Mesenchymal stem cell (in vitro differentiated cells and primary cell): ENCODE measurements around the gene ZNF417. TPM values are rescaled to one million over a fixed set of nuclear protein-coding genes. Genes with fewer than 3 reads are reported as not detected.
A peak's percentile ranks its signal among the peaks of the same experiment; 100 is the strongest.
"Not testable (repeated sequence)": the region's sequence is repeated elsewhere in the genome, so short reads cannot be mapped to it uniquely, and the experiment has no call there.

Source experiments
- DNase-seq: peaks from one replicate; pipeline ENCODE4 v3.0.0-alpha.2; 2013
- H2AFZ ChIP-seq: one replicate; pipeline ENCODE4 v1.6.1; 2013; ENCODE audit warnings: low read depth, mild to moderate bottlenecking, control low read depth, inconsistent platforms, low read length, moderate library complexity
- H2AK5ac ChIP-seq: 2 replicates; pipeline ENCODE4 v1.6.1; 2013; ENCODE audit warnings: low read length, moderate library complexity, mild to moderate bottlenecking, inconsistent platforms; ENCODE audit not compliant: severe bottlenecking
- H2BK120ac ChIP-seq: one replicate; pipeline ENCODE4 v1.6.1; 2013; ENCODE audit warnings: low read depth, mild to moderate bottlenecking, inconsistent platforms, low read length, moderate library complexity
- H2BK12ac ChIP-seq, 2 experiments: one replicate each; pipeline ENCODE4 v1.6.1; 2013; ENCODE audit warnings: inconsistent platforms in 2 of 2, low read length in 2 of 2, mild to moderate bottlenecking in 2 of 2, moderate library complexity in 2 of 2, control low read depth in 1 of 2
- H2BK15ac ChIP-seq: one replicate; pipeline ENCODE4 v1.6.1; 2013; ENCODE audit warnings: mild to moderate bottlenecking, low read depth, inconsistent platforms; ENCODE audit not compliant: poor library complexity, severe bottlenecking
- H2BK5ac ChIP-seq: 2 replicates; pipeline ENCODE4 v1.6.1; 2013; ENCODE audit warnings: low read depth, mild to moderate bottlenecking, low read length, control low read depth, inconsistent platforms; ENCODE audit not compliant: poor library complexity, severe bottlenecking
- H3K14ac ChIP-seq, 2 experiments: one replicate each; pipeline ENCODE4 v1.6.1; 2013; ENCODE audit warnings: inconsistent platforms in 2 of 2, low read length in 2 of 2, control low read depth in 1 of 2, mild to moderate bottlenecking in 1 of 2, moderate library complexity in 1 of 2
- H3K18ac ChIP-seq, 2 experiments: one replicate each; pipeline ENCODE4 v1.6.1; 2013; ENCODE audit warnings: inconsistent platforms in 2 of 2, low read length in 2 of 2, control low read depth in 1 of 2, low read depth in 1 of 2, mild to moderate bottlenecking in 1 of 2
- H3K23ac ChIP-seq, 2 experiments: one replicate each; pipeline ENCODE4 v1.6.1; 2013; ENCODE audit warnings: inconsistent platforms in 2 of 2, low read length in 2 of 2, mild to moderate bottlenecking in 2 of 2, moderate library complexity in 2 of 2, control low read depth in 1 of 2
- H3K27ac ChIP-seq: 2 replicates; pipeline ENCODE4 v1.5.1; 2013; ENCODE audit warnings: mild to moderate bottlenecking, moderate library complexity, low read length, control low read depth, inconsistent platforms; ENCODE audit not compliant: poor library complexity, severe bottlenecking
- H3K27me3 ChIP-seq, 2 experiments: 2 replicates each; pipeline versions ENCODE4 v1.6.1 to v1.7.0; 2013; ENCODE audit warnings: low read length in 2 of 2, mild to moderate bottlenecking in 2 of 2, moderate library complexity in 2 of 2, control low read depth in 1 of 2, inconsistent platforms in 1 of 2; ENCODE audit not compliant: control insufficient read depth in 1 of 2, insufficient read depth in 1 of 2
- H3K36me3 ChIP-seq, 2 experiments: 2 replicates each; pipeline versions ENCODE4 v1.6.1 to v1.7.0; 2013; ENCODE audit warnings: low read length in 2 of 2, control low read depth in 1 of 2, inconsistent platforms in 1 of 2, low read depth in 1 of 2, mild to moderate bottlenecking in 1 of 2; ENCODE audit not compliant: insufficient read depth in 2 of 2, control insufficient read depth in 1 of 2
- H3K4ac ChIP-seq, 2 experiments: one replicate each; pipeline ENCODE4 v1.6.1; 2013; ENCODE audit warnings: inconsistent platforms in 2 of 2, low read length in 2 of 2, mild to moderate bottlenecking in 2 of 2, moderate library complexity in 2 of 2, control low read depth in 1 of 2, low read depth in 1 of 2
- H3K4me1 ChIP-seq: 2 replicates; pipeline ENCODE4 v1.6.1; 2013; ENCODE audit warnings: low read depth, low read length, control low read depth; ENCODE audit not compliant: control insufficient read depth, insufficient read depth
- H3K4me2 ChIP-seq: 2 replicates; pipeline ENCODE4 v1.6.1; 2013; ENCODE audit warnings: low read length, mild to moderate bottlenecking, inconsistent platforms; ENCODE audit not compliant: poor library complexity, severe bottlenecking
- H3K4me3 ChIP-seq, 2 experiments: 2 replicates each; pipeline versions ENCODE4 v1.5.1 to v1.7.0; 2013; ENCODE audit warnings: low read length in 2 of 2, mild to moderate bottlenecking in 2 of 2, control low read depth in 1 of 2, low read depth in 1 of 2; ENCODE audit not compliant: insufficient read depth in 1 of 2
- H3K79me1 ChIP-seq: replicated peaks from 2 replicates; pipeline ENCODE4 v1.6.1; 2013; ENCODE audit warnings: mild to moderate bottlenecking, control low read depth, low read length, inconsistent platforms; ENCODE audit not compliant: poor library complexity, severe bottlenecking
- H3K9ac ChIP-seq: 2 replicates; pipeline ENCODE4 v1.7.0; 2013; ENCODE audit warnings: mild to moderate bottlenecking, low read length, moderate library complexity
- H3K9me3 ChIP-seq: 2 replicates; pipeline ENCODE4 v1.7.0; 2013; ENCODE audit warnings: mild to moderate bottlenecking, low read length; ENCODE audit not compliant: control insufficient read depth
- H4K8ac ChIP-seq: one replicate; pipeline ENCODE4 v1.6.1; 2013; ENCODE audit warnings: inconsistent platforms, mild to moderate bottlenecking, low read length, moderate library complexity
- H4K91ac ChIP-seq: one replicate; pipeline ENCODE4 v1.6.1; 2013; ENCODE audit warnings: mild to moderate bottlenecking, low read length, inconsistent platforms
- WGBS: methylation state at CpG from one replicate; pipeline ENCODE4 v1.1.7; 2013; ENCODE audit warnings: mixed read lengths; 5-methylcytosine and 5-hydroxymethylcytosine counted together
- polyA plus RNA-seq, 2 experiments: library from polyadenylated mRNA; stranded (reverse); fragments of 200-250 nt; gene quantifications; one replicate each; pipeline ENCODE4 v1.2.3, GENCODE V29; 2013

The ZNF417 gene
- polyA plus RNA-seq (2013, experiment 1 of 2): 3.3 TPM
- 3.4 TPM for polyA plus RNA-seq (2013, experiment 2 of 2)

DNA sequence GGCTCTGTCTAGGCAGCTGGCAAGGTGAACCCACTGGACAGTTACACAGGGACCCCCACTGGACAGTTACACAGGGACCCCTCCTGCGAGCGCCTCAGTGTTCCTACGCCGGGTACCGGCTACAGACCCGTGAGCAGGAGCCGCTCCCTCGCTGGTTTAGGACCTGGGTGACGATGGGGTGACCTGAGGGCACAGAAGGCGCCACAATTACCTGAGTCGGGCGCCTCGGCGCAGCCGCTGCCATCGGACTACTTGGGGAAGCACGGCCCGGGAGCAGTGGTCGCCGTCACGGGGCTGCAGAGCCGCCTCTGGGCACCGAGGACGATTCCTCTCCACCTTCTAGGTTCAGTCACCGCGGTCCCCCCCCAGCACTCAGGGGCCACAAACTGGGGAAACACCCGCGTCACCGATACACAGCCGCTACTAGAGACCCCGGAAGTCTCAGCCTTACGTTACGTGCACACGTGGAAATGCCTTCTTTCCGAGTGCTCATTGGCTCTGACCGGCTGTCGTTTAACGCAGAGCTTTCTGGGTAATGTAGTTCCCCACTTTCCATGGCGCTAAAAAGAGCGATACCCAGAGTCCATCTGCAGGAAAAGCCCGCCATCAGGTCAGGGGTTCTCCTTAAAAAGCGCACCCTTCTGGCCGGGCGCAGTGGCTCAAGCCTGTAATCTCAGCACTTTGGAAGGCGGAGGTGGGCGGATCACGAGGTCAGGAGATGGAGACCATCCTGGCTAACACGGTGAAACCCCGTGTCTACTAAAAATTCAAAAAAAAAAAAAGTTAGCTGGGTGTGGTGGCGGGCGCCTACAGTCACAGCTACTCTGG, at the start of gene ZNF417:
Gene ZNF417, minus strand, starts transcription at position 425 of the 828 bp plus-strand sequence. Its CDS starts 181 bp downstream, at position 244.
- Histone ChIP-seq H3K18ac (peak within 1 kb of the TSS; percentile 5 to 78), H3K9me3 (peaks cover 10% of the 10 kb centered on the region), H3K4me3 (peak within 1 kb of the TSS; percentile 84 to 91), H3K36me3 (peaks cover 34 to 41% of the 10 kb centered on the region in 2 experiments), H2AK5ac (peak within 1 kb of the TSS; percentile 65), H3K79me1 (peaks cover 26% of the 10 kb centered on the region), H2AFZ (peak within 1 kb of the TSS; percentile 83), H3K4me2 (peak within 1 kb of the TSS; percentile 95), H4K8ac (peak within 1 kb of the TSS; percentile 89), H3K4ac (peak within 1 kb of the TSS; percentile 9 to 79), H3K14ac (peak within 1 kb of the TSS in 1 of 2 experiments; percentile 14), H3K23ac (peak within 1 kb of the TSS in 1 of 2 experiments; percentile 90), H3K9ac (peak within 1 kb of the TSS; percentile 94)
- H3K27me3 ChIP-seq, H2BK12ac ChIP-seq, H4K91ac ChIP-seq, H3K4me1 ChIP-seq, H3K27ac ChIP-seq, H2BK120ac ChIP-seq, H2BK5ac ChIP-seq, H2BK15ac ChIP-seq: not testable (repeated sequence)
- DNase-seq: peak; percentile 97
- under 1% methylated on average over 51 of the region's 51 CpGs for WGBS

DNA sequence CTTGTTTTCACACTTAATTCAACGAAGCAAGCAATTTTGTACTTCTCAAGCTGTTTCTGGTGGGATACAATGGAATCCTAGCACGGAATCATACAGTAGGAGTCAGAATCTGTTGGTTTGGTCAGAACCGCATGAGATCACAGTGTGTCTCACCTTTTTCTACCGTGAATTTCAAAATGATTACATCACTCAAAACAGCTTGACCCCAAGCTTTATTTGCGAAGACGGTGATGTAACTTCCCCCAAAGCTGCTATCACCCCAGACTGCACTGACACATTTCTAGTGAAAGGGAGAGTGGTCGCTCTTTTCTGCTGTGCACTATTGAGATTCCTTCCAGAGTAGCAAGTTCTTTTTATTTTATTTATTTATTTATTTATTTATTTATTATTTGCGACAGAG, 48.4 kb upstream of the ZNF417 start:
- H3K18ac ChIP-seq: no peak overlapping the region
- no peak overlapping the region for H2AFZ ChIP-seq
- no peak overlapping the region for H4K8ac ChIP-seq
- H2AK5ac ChIP-seq: no peak overlapping the region
- H2BK15ac ChIP-seq: no peak overlapping the region
- no peak overlapping the region for H2BK120ac ChIP-seq
- no peaks in the 10 kb centered on the region for H3K27me3 ChIP-seq
- no peak overlapping the region for H3K27ac ChIP-seq
- H3K79me1 ChIP-seq: no peaks in the 10 kb centered on the region
- no peak overlapping the region for H4K91ac ChIP-seq
- peaks cover 79% of the 10 kb centered on the region for H3K9me3 ChIP-seq
- H3K36me3 ChIP-seq: peaks cover 11 to 26% of the 10 kb centered on the region in 2 experiments
- H3K4me3 ChIP-seq: peak overlapping the region in 1 of 2 experiments; percentile 53
- H2BK12ac ChIP-seq: no peak overlapping the region
- no peak overlapping the region for H2BK5ac ChIP-seq
- no peak overlapping the region for H3K23ac ChIP-seq
- no peak for DNase-seq
- H3K4me2 ChIP-seq: no peak overlapping the region
- H3K4ac ChIP-seq: no peak overlapping the region
- H3K9ac ChIP-seq: no peak overlapping the region
- H3K4me1 ChIP-seq: no peaks in the 10 kb centered on the region
- WGBS: 82% methylated on average over 7 of the region's 8 CpGs
- H3K14ac ChIP-seq: no peak overlapping the region

DNA sequence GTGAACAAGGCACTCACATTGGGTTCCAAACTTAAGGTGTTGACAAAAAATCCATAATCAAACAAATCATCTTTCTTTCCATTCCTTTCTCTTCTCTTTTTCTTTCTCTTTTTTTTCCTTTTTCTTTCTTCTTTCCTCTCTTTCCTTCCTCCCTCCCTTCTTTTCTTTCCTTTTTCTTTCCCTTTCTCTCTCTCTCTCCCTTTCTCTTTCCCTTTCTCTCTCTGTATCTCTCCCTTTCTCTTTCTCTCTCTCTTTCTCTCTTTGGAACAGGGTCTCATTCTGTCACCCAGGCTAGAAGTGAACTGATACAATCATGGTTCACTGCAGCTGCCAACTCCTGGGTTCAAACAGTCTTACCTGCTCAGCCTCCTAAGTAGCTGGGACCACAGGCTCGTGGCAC, 45.4 kb upstream of the ZNF417 start:
- no peak overlapping the region for H3K27ac ChIP-seq
- peaks cover 79% of the 10 kb centered on the region for H3K9me3 ChIP-seq
- no peak overlapping the region for H3K4me2 ChIP-seq

DNA sequence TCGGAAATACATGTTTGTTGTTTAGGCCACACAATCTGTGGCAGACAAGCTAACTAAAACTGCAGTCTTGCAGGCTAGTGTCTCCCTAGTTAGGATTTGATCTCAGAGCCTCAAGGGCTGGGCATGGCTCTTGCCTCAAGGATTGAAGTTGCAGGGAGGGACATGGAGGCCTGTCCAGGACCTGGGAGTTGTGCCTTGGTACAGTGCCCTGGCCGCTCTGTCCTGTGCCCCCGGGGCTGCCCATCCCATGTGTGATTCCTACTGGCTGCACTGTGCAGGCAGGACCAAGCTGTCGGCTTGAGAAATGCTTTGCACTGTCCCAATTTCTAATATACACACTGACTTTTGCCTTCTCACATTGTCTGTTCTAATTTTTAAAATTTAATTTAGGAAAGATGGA, 38.6 kb upstream of the ZNF417 start:
- Histone ChIP-seq H3K79me1 (no peaks in the 10 kb centered on the region), H3K4me2 (no peak overlapping the region), H2BK12ac (no peak overlapping the region), H2BK120ac (no peak overlapping the region), H3K4me1 (no peaks in the 10 kb centered on the region), H2AFZ (no peak overlapping the region), H3K9ac (no peak overlapping the region), H2BK5ac (no peak overlapping the region), H3K18ac (no peak overlapping the region), H3K14ac (no peak overlapping the region), H3K36me3 (no peaks in the 10 kb centered on the region), H4K8ac (no peak overlapping the region), H3K4me3 (no peak overlapping the region), H3K27ac (no peak overlapping the region), H3K9me3 (peaks cover 63% of the 10 kb centered on the region), H3K27me3 (no peaks in the 10 kb centered on the region), H2BK15ac (no peak overlapping the region), H3K23ac (no peak overlapping the region), H4K91ac (no peak overlapping the region), H3K4ac (no peak overlapping the region), H2AK5ac (no peak overlapping the region)
- WGBS: 81% methylated on average over 3 of the region's 4 CpGs
- DNase-seq: no peak

More for the DNA sequence above, 45.4 kb upstream of the ZNF417 start:
- WGBS: 64% methylated on average over 1 of the region's 1 CpG
- no peak for DNase-seq
- Histone ChIP-seq H2AK5ac (no peak overlapping the region), H3K14ac (no peak overlapping the region), H3K18ac (no peak overlapping the region), H3K4ac (no peak overlapping the region), H3K79me1 (no peaks in the 10 kb centered on the region), H2BK15ac (no peak overlapping the region), H3K23ac (no peak overlapping the region), H3K4me1 (no peaks in the 10 kb centered on the region), H2BK12ac (no peak overlapping the region), H2AFZ (no peak overlapping the region), H2BK120ac (no peak overlapping the region), H3K27me3 (no peaks in the 10 kb centered on the region), H3K9ac (no peak overlapping the region), H2BK5ac (no peak overlapping the region), H4K8ac (no peak overlapping the region), H3K4me3 (peak overlapping the region in 1 of 2 experiments; percentile 47), H3K36me3 (peaks cover 3 to 15% of the 10 kb centered on the region in 2 experiments), H4K91ac (no peak overlapping the region)
